ENCODE data around the gene ABLIM2. TPM values are rescaled to one million over a fixed set of nuclear protein-coding genes. Genes with fewer than 3 reads are reported as not detected.

Gene ABLIM2
- total RNA-seq, 3 donors from 2014 or later (not counting 1 experiment from before 2014, with no cell fraction given): 0.71 to 2.8 (median 1.3) TPM

DNA sequence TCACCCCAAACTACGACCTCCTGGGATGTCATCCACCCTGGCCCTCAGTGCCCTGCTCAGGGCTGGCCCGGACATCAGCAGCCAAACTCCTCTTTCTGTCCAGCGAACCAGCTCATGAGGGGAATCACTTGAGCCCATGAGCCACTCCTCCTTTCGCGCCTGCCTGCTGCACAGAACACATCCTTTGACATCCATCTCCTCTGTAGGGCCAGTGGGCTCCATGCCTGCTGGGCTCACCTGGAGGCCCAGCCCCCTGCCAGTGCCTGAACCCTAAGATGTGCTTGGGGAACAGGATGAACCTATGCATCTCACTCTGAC, 43.5 kb downstream of the ABLIM2 start:
- Mint-ChIP-seq H3K4me3 (no peak overlapping the region), H3K9me3 (no peaks in the 10 kb centered on the region), H3K4me1 (peaks cover 13 to 20% of the 10 kb centered on the region in 2 donors), H3K36me3 (no peaks in the 10 kb centered on the region), H3K27me3 (ENCODE audit: low read depth in 2 of 2) (peaks cover 7 to 13% of the 10 kb centered on the region in 2 donors), H3K27ac (no peak overlapping the region)
- Histone ChIP-seq H3K36me3 (ENCODE audit: control insufficient read depth, insufficient read depth, low read length) (no peaks in the 10 kb centered on the region), H3K4me3 (ENCODE audit: low read length) (no peak overlapping the region), H3K4me1 (ENCODE audit: control insufficient read depth, insufficient read depth, low read length) (peaks cover 7% of the 10 kb centered on the region), H3K9me3 (ENCODE audit: control insufficient read depth, insufficient read depth, low read length) (no peaks in the 10 kb centered on the region), H3K27me3 (ENCODE audit: control insufficient read depth, insufficient read depth, low read length) (no peaks in the 10 kb centered on the region), H3K27ac (ENCODE audit: low read length) (no peak overlapping the region)
- intact Hi-C loops (cut with micrococcal nuclease): no loop called here
- WGBS (ENCODE audit: insufficient coverage): 66% methylated on average over 5 of the region's 5 CpGs
- DNase-seq: no peak
- no peak for ATAC-seq
- TF ChIP-seq, protein P1, sequence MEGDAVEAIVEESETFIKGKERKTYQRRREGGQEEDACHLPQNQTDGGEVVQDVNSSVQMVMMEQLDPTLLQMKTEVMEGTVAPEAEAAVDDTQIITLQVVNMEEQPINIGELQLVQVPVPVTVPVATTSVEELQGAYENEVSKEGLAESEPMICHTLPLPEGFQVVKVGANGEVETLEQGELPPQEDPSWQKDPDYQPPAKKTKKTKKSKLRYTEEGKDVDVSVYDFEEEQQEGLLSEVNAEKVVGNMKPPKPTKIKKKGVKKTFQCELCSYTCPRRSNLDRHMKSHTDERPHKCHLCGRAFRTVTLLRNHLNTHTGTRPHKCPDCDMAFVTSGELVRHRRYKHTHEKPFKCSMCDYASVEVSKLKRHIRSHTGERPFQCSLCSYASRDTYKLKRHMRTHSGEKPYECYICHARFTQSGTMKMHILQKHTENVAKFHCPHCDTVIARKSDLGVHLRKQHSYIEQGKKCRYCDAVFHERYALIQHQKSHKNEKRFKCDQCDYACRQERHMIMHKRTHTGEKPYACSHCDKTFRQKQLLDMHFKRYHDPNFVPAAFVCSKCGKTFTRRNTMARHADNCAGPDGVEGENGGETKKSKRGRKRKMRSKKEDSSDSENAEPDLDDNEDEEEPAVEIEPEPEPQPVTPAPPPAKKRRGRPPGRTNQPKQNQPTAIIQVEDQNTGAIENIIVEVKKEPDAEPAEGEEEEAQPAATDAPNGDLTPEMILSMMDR (IDR thresholded peaks at IDR 0.05): no peak

DNA sequence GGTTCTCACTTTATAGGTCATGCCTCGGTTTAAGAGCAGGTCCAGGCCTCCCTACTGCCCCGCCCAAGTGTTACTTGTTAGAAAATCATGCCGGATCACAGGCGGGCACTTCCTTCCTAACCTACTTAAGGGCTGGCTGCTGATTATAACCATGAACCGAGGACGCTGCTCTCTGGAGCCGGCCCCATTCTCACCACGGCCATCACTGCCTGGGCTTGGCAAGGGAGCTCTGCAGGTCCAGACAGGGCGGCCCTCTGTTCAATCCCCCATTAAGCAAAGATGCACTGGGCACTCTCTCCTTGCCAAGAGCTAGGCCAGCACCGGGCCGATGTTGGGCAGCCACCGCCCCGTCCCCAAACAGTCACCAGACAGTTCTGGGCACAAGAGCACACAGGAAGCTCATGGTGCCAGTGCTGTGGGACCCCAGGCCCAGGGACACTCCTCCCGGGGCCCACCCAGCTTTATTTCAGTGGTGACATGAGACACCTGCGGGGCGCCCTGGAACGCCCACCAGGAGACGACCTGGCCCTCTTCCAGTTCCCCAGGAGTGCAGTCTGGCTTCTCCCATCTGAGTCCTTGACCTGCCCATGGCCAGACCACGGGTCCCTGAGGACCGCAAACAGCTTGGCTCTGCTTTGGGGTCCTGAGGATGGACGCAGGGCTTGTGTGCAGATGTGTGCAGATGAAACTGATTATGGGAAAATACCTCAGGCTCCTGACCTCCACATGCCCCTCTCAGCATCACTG, 44.0 kb downstream of the ABLIM2 start:
- no peak for DNase-seq
- H3K36me3 Mint-ChIP-seq: no peaks in the 10 kb centered on the region
- no peak overlapping the region for H3K4me3 Mint-ChIP-seq

DNA sequence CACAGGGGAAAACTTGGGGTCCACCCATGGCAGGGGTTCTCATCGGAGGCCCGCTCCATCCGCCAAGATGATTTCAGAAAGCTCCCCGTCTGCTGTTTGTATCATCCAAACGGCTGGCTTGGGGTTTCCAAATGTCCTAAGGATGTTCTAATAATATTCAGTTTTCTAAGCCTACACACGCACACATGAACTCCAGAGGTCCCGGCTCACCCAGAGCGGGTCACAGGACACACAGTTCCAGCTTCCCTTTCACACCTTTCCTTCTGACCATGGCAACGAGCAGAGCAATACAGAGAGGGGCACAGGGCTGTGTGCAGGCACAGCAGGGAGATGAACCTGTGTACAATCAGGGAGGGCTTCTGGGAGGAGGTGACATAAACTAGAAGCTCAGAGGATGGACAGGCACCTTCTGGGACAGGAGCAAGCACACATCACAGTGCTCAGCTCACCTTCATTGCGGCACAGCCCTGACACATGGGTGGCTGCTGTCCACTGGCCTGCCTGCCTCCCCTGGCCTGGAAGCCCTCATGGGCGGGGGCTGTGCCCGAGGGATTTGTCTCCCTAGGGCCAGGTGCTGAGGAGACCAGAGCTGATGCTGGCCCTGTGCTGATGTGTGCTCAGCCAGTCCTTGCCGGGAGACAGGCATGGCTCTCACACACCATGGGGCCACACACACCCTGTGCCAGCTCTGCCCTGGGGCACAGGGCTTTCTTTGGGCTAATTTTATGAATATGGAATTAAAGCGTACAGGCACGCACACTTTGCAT, 44.8 kb downstream of the ABLIM2 start:
- no peak overlapping the region for H3K27ac ChIP-seq (ENCODE audit: low read length)
- 80% methylated on average over 15 of the region's 15 CpGs for WGBS (ENCODE audit: insufficient coverage)
- no peaks in the 10 kb centered on the region for H3K27me3 ChIP-seq (ENCODE audit: control insufficient read depth, insufficient read depth, low read length)
- H3K36me3 ChIP-seq (ENCODE audit: control insufficient read depth, insufficient read depth, low read length): no peaks in the 10 kb centered on the region
- Mint-ChIP-seq H3K9me3 (no peaks in the 10 kb centered on the region), H3K36me3 (no peaks in the 10 kb centered on the region), H3K4me3 (no peak overlapping the region), H3K27ac (no peak overlapping the region), H3K27me3 (ENCODE audit: low read depth in 2 of 2) (peaks cover 7 to 10% of the 10 kb centered on the region in 2 donors), H3K4me1 (peaks cover 13 to 20% of the 10 kb centered on the region in 2 donors)
- no peaks in the 10 kb centered on the region for H3K9me3 ChIP-seq (ENCODE audit: control insufficient read depth, insufficient read depth, low read length)
- H3K4me1 ChIP-seq (ENCODE audit: control insufficient read depth, insufficient read depth, low read length): peaks cover 7% of the 10 kb centered on the region
- no peak for ATAC-seq
- no peak overlapping the region for H3K4me3 ChIP-seq (ENCODE audit: low read length)
- no peak for DNase-seq
- TF ChIP-seq, protein P1 (IDR thresholded peaks at IDR 0.05): no peak
- intact Hi-C loops (cut with micrococcal nuclease): no loop called here

More for the DNA sequence above, 44.0 kb downstream of the ABLIM2 start:
- Histone ChIP-seq H3K27me3 (ENCODE audit: control insufficient read depth, insufficient read depth, low read length) (no peaks in the 10 kb centered on the region), H3K4me1 (ENCODE audit: control insufficient read depth, insufficient read depth, low read length) (peaks cover 7% of the 10 kb centered on the region), H3K36me3 (ENCODE audit: control insufficient read depth, insufficient read depth, low read length) (no peaks in the 10 kb centered on the region), H3K4me3 (ENCODE audit: low read length) (no peak overlapping the region), H3K27ac (ENCODE audit: low read length) (no peak overlapping the region), H3K9me3 (ENCODE audit: control insufficient read depth, insufficient read depth, low read length) (no peaks in the 10 kb centered on the region)
- no peaks in the 10 kb centered on the region for H3K9me3 Mint-ChIP-seq
- TF ChIP-seq, protein P1 (IDR thresholded peaks at IDR 0.05): no peak
- no peak overlapping the region for H3K27ac Mint-ChIP-seq
- intact Hi-C loops (cut with micrococcal nuclease): no loop called here
- peaks cover 7 to 10% of the 10 kb centered on the region in 2 donors for H3K27me3 Mint-ChIP-seq (ENCODE audit: low read depth in 2 of 2)
- H3K4me1 Mint-ChIP-seq: peaks cover 13 to 20% of the 10 kb centered on the region in 2 donors
- ATAC-seq: no peak
- WGBS (ENCODE audit: insufficient coverage): 57% methylated on average over 21 of the region's 21 CpGs
